Loucy (cell line): Measurements from ENCODE around the gene RILPL1.

Experiments
- EZH2phosphoT487 ChIP-seq: fragments of 200-600 bp; IDR thresholded peaks from 2 replicates; pipeline ENCODE4 v1.6.1; 2018; ENCODE audit warnings: antibody characterized with exemption, mild to moderate bottlenecking, moderate library complexity, borderline replicate concordance
- TF ChIP-seq, protein P1 (sequence below): fragments of 200-600 bp; sonication (generic); conservative IDR thresholded peaks from 2 replicates; pipeline ENCODE4 v1.5.1; 2014; ENCODE audit warnings: mild to moderate bottlenecking, antibody characterized with exemption, low read length

- TF ChIP-seq, protein P1, sequence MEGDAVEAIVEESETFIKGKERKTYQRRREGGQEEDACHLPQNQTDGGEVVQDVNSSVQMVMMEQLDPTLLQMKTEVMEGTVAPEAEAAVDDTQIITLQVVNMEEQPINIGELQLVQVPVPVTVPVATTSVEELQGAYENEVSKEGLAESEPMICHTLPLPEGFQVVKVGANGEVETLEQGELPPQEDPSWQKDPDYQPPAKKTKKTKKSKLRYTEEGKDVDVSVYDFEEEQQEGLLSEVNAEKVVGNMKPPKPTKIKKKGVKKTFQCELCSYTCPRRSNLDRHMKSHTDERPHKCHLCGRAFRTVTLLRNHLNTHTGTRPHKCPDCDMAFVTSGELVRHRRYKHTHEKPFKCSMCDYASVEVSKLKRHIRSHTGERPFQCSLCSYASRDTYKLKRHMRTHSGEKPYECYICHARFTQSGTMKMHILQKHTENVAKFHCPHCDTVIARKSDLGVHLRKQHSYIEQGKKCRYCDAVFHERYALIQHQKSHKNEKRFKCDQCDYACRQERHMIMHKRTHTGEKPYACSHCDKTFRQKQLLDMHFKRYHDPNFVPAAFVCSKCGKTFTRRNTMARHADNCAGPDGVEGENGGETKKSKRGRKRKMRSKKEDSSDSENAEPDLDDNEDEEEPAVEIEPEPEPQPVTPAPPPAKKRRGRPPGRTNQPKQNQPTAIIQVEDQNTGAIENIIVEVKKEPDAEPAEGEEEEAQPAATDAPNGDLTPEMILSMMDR: no peak
- TF ChIP-seq EZH2phosphoT487: no peak
These were observed 53.9 kb downstream of the RILPL1 start for GRCh38 chr12:123479442-123480180.
